B cell (primary cell): ENCODE results near the gene SNAPC3. TPM values are rescaled to one million over a fixed set of nuclear protein-coding genes. Genes with fewer than 3 reads are reported as not detected.

Experiments used
- ATAC-seq: fragments of 200-7000 bp; cut with Tn5 transposase; one replicate; pipeline ENCODE4 v1.10.0; 2021; ENCODE audit warnings: low read depth, mild to moderate bottlenecking, moderate number of reproducible peaks, moderate library complexity
- CTCF ChIA-PET: fragments of 350-600 bp; sonication (Branson Sonifier 250); formaldehyde crosslinking; loops from one replicate; lab custom pipeline; 2021; ENCODE audit warnings: antibody characterized with exemption, inconsistent platforms; lab: Charles Lee
- POLR2A ChIA-PET: fragments of 350-600 bp; sonication (Branson Sonifier 250); formaldehyde crosslinking; loops from one replicate; lab custom pipeline; 2021; ENCODE audit warnings: antibody characterized with exemption; lab: Charles Lee
- DNase-seq: peaks from one replicate; pipeline ENCODE4 v3.0.0; 2013
- H2AFZ ChIP-seq: 2 replicates; pipeline ENCODE4 v1.6.1; 2012; ENCODE audit warnings: mild to moderate bottlenecking, low read depth, low read length; ENCODE audit not compliant: insufficient read depth, poor library complexity, severe bottlenecking
- H3K27ac ChIP-seq, 2 donors: 1 replicate in 1 of 2; 2 replicates in 1 of 2; pipeline ENCODE4 v1.5.1; 2012 to 2013; ENCODE audit warnings: low read length in 2 of 2, mild to moderate bottlenecking in 2 of 2, moderate library complexity in 1 of 2
- H3K27me3 ChIP-seq, 4 experiments: fragments of 200-600 bp in 1 of 4; sonication (generic) in 1 of 4; replicated peaks in 1 of 4; 1 replicate in 2 of 4; 2 replicates in 2 of 4; pipeline versions ENCODE4 v1.6.1 to v1.7.0; 2013 to 2016; ENCODE audit warnings: low read length in 3 of 4, mild to moderate bottlenecking in 2 of 4, mixed read lengths in 1 of 4, moderate library complexity in 1 of 4; ENCODE audit not compliant: insufficient read depth in 4 of 4, control insufficient read depth in 3 of 4; ENCODE audit errors: control extremely low read depth in 1 of 4
- H3K36me3 ChIP-seq, 2 experiments: replicated peaks in 1 of 2; 1 replicate in 1 of 2; 2 replicates in 1 of 2; pipeline versions ENCODE4 v1.6.1 to v1.7.1; 2013; ENCODE audit warnings: low read length in 1 of 2; ENCODE audit not compliant: insufficient read depth in 2 of 2, control insufficient read depth in 1 of 2; ENCODE audit errors: control extremely low read depth in 1 of 2, extremely low read depth in 1 of 2
- H3K4me1 ChIP-seq, 2 donors: fragments of 200-600 bp in 1 of 2; sonication (generic) in 1 of 2; 1 replicate in 1 of 2; 2 replicates in 1 of 2; pipeline versions ENCODE4 v1.5.1 to v1.6.1; 2013 to 2017; ENCODE audit warnings: low read length in 2 of 2; ENCODE audit not compliant: control insufficient read depth in 2 of 2, insufficient read depth in 2 of 2
- H3K4me2 ChIP-seq: replicated peaks from 2 replicates; pipeline ENCODE3; 2012; ENCODE audit warnings: mild to moderate bottlenecking, low read depth, low read length; ENCODE audit not compliant: poor library complexity, severe bottlenecking
- H3K4me3 ChIP-seq, 5 experiments: fragments of 200-600 bp in 1 of 5; sonication (generic) in 1 of 5; 1 replicate in 3 of 5; 2 replicates in 2 of 5; pipeline versions ENCODE4 v1.5.1 to v1.7.0; 2011 to 2016; ENCODE audit warnings: low read length in 4 of 5, mild to moderate bottlenecking in 4 of 5, low read depth in 2 of 5, control low read depth in 1 of 5, moderate library complexity in 1 of 5; ENCODE audit not compliant: insufficient read depth in 1 of 5; ENCODE audit errors: control extremely low read depth in 1 of 5, extremely low read depth in 1 of 5
- H3K79me2 ChIP-seq: fragments of 200-600 bp; sonication (generic); one replicate; pipeline ENCODE4 v1.6.0; 2016; ENCODE audit warnings: low read length; ENCODE audit not compliant: control insufficient read depth, insufficient read depth
- H3K9ac ChIP-seq: fragments of 200-600 bp; sonication (generic); 2 replicates; pipeline ENCODE4 v1.6.1; 2017; ENCODE audit warnings: mild to moderate bottlenecking, low read length, moderate library complexity
- H3K9me3 ChIP-seq, 3 donors: one replicate each; pipeline versions ENCODE4 v1.6.1 to v1.7.1; 2013; ENCODE audit warnings: low read length in 2 of 3; ENCODE audit not compliant: control insufficient read depth in 2 of 3, insufficient read depth in 1 of 3; ENCODE audit errors: control extremely low read depth in 1 of 3
- H4K20me1 ChIP-seq: 2 replicates; pipeline ENCODE4 v1.6.0; 2012; ENCODE audit warnings: mild to moderate bottlenecking, low read length; ENCODE audit not compliant: insufficient read depth, control insufficient read depth, poor library complexity, severe bottlenecking
- H3K27ac Mint-ChIP-seq: one replicate; pipeline ENCODE4 v1.8.0; 2021; ENCODE audit warnings: mixed read lengths
- H3K27me3 Mint-ChIP-seq: one replicate; pipeline ENCODE4 v1.8.0; 2021; ENCODE audit warnings: mixed read lengths
- H3K4me1 Mint-ChIP-seq: one replicate; pipeline ENCODE4 v1.8.0; 2021; ENCODE audit warnings: mixed read lengths
- H3K4me3 Mint-ChIP-seq: one replicate; pipeline ENCODE4 v1.8.0; 2021; ENCODE audit warnings: mixed read lengths
- H3K9me3 Mint-ChIP-seq: one replicate; pipeline ENCODE4 v1.8.0; 2022; ENCODE audit warnings: mixed read lengths; ENCODE audit not compliant: insufficient read depth
- EZH2 ChIP-seq: IDR thresholded peaks from 2 replicates; pipeline ENCODE4 v1.6.1; 2012; ENCODE audit warnings: borderline replicate concordance, low read depth, mild to moderate bottlenecking, moderate library complexity, low read length; ENCODE audit not compliant: insufficient read depth, poor library complexity, severe bottlenecking
- WGBS: methylation state at CpG from one replicate; pipeline ENCODE4 v1.1.5; 2013; ENCODE audit warnings: missing lambda C conversion rate; ENCODE audit not compliant: insufficient coverage; 5-methylcytosine and 5-hydroxymethylcytosine counted together
- intact Hi-C: fragments of 100-400 bp; cut with micrococcal nuclease; formaldehyde crosslinking; loops from one replicate; pipeline ENCODE4 v1.10.0; 2022
- polyA plus RNA-seq: library from polyadenylated mRNA; depleted of rRNA; stranded (reverse); fragments of >200 nt; gene quantifications from 2 replicates; pipeline ENCODE4 v1.2.3, GENCODE V29; 2012
- total RNA-seq, 2 donors: library from RNA; stranded (reverse); fragments of 120-200 nt in 1 of 2; gene quantifications; 1 replicate in 1 of 2; 2 replicates in 1 of 2; pipeline versions ENCODE4 v1.2.3 to v1.2.4, GENCODE V29; 2013 to 2022
- TF ChIP-seq, protein P1 (sequence below): fragments of 200-600 bp; IDR thresholded peaks from one replicate; pipeline ENCODE4 v1.8.0; 2022; ENCODE audit warnings: antibody characterized with exemption, mild to moderate bottlenecking

SNAPC3 gene
- total and polyA plus RNA-seq, 2 donors (not counting 1 experiment from before 2014, with no cell fraction given) = 16.6 to 48.3 TPM

DNA sequence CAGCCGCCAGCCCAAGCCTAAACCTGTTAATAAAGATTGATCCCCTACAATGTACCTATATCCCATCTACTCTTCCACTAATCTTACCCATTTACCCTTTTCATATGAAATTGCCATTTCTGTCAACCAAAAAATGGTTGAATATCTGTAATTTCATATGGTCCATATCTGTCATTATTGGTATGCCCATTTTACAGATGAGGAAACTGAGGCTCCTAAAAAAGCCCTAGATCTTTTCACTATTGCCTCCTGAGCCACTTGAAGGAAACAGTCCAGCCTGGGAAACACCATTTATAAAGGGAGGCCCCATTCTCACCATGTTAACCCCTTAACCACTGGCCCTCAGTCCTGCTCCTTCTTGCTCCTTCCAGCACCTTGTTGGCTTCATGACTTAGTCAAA is 41.2 kb upstream of the SNAPC3 start:
- Histone ChIP-seq H3K36me3 (no peaks in the 10 kb centered on the region), H3K9me3 (no peaks in the 10 kb centered on the region), H3K27me3 (peaks cover 0 to 5% (median 3%) of the 10 kb centered on the region in 4 experiments), H3K27ac (no peak overlapping the region), H2AFZ (no peak overlapping the region), H3K4me1 (no peaks in the 10 kb centered on the region), H3K4me2 (no peak overlapping the region), H3K9ac (no peak overlapping the region), H4K20me1 (no peaks in the 10 kb centered on the region), H3K4me3 (no peak overlapping the region), H3K79me2 (no peaks in the 10 kb centered on the region)
- ATAC-seq = no peak
- Mint-ChIP-seq H3K4me1 (no peaks in the 10 kb centered on the region), H3K9me3 (no peaks in the 10 kb centered on the region), H3K27ac (no peak overlapping the region), H3K4me3 (no peak overlapping the region), H3K27me3 (peaks cover 33% of the 10 kb centered on the region)
- intact Hi-C loops = no loop called here
- ChIA-PET POLR2A (no interaction called here), CTCF (no interaction called here)
- no peak for DNase-seq
- TF ChIP-seq, protein P1, sequence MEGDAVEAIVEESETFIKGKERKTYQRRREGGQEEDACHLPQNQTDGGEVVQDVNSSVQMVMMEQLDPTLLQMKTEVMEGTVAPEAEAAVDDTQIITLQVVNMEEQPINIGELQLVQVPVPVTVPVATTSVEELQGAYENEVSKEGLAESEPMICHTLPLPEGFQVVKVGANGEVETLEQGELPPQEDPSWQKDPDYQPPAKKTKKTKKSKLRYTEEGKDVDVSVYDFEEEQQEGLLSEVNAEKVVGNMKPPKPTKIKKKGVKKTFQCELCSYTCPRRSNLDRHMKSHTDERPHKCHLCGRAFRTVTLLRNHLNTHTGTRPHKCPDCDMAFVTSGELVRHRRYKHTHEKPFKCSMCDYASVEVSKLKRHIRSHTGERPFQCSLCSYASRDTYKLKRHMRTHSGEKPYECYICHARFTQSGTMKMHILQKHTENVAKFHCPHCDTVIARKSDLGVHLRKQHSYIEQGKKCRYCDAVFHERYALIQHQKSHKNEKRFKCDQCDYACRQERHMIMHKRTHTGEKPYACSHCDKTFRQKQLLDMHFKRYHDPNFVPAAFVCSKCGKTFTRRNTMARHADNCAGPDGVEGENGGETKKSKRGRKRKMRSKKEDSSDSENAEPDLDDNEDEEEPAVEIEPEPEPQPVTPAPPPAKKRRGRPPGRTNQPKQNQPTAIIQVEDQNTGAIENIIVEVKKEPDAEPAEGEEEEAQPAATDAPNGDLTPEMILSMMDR = no peak
- TF ChIP-seq EZH2 = no peak
- WGBS = 100% methylated on average over 1 of the region's 1 CpG

DNA sequence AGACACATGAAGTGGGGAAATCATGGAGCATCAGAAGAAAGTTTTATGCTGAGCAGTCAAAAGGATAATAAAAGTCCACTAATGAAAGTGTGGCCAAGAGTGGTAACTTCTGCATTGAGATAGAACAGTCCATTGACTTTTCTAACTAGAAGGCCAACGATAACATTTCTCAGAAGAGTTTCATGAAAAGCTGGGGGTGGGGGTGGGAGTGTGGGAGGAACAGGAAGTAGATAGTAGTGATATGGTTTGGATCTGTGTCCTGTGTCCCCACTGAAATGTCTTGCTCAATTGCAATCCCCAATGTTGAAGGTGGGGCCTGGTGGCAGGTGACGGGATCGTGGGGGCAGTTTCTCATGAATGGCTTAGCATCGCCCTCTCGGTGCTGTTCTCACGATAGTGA is 36.2 kb upstream of the SNAPC3 start:
- ChIA-PET CTCF (no interaction called here), POLR2A (no interaction called here)
- H3K79me2 ChIP-seq = no peaks in the 10 kb centered on the region
- H2AFZ ChIP-seq = no peak overlapping the region
- no peaks in the 10 kb centered on the region for H3K9me3 Mint-ChIP-seq
- H3K36me3 ChIP-seq = no peaks in the 10 kb centered on the region
- no peak overlapping the region for H3K4me3 Mint-ChIP-seq
- no peaks in the 10 kb centered on the region for H3K4me1 Mint-ChIP-seq
- no peaks in the 10 kb centered on the region for H3K9me3 ChIP-seq
- 75% methylated on average over 6 of the region's 6 CpGs for WGBS
- ATAC-seq (no peak), DNase-seq (no peak)
- H3K27ac ChIP-seq = no peak overlapping the region
- H3K4me3 ChIP-seq = no peak overlapping the region
- TF ChIP-seq, protein P1 = no peak
- TF ChIP-seq EZH2 = no peak
- peaks cover 16% of the 10 kb centered on the region for H3K27me3 Mint-ChIP-seq
- no peaks in the 10 kb centered on the region for H3K4me1 ChIP-seq
- no peaks in the 10 kb centered on the region for H4K20me1 ChIP-seq
- H3K27me3 ChIP-seq = peaks cover 0 to 4% (median 0%) of the 10 kb centered on the region in 4 experiments
- H3K4me2 ChIP-seq = no peak overlapping the region
- H3K27ac Mint-ChIP-seq = no peak overlapping the region
- no peak overlapping the region for H3K9ac ChIP-seq
- intact Hi-C loops = no loop called here
